Fibroblast of lung (primary cell): ENCODE results near the gene PKIB. TPM values are rescaled to one million over a fixed set of nuclear protein-coding genes. Genes with fewer than 3 reads are reported as not detected.

Source experiments
- DNase-seq, 2 donors: peaks; one replicate each; pipeline versions ENCODE4 v3.0.0 to v3.0.0-alpha.2; 2010; ENCODE audit warnings: low read depth in 2 of 2
- H2AFZ ChIP-seq: 2 replicates; pipeline ENCODE4 v1.5.1; 2012; ENCODE audit warnings: low read length, control low read depth, inconsistent platforms
- H3K27ac ChIP-seq: 2 replicates; pipeline ENCODE4 v1.5.1; 2011; ENCODE audit warnings: low read length, control low read depth; ENCODE audit not compliant: insufficient read depth
- H3K27me3 ChIP-seq: 2 replicates; pipeline ENCODE4 v1.5.1; 2011; ENCODE audit warnings: mild to moderate bottlenecking, low read length; ENCODE audit not compliant: control insufficient read depth, insufficient read depth
- H3K36me3 ChIP-seq: 2 replicates; pipeline ENCODE4 v1.5.1; 2011; ENCODE audit warnings: low read length; ENCODE audit not compliant: control insufficient read depth, insufficient read depth
- H3K4me1 ChIP-seq: 2 replicates; pipeline ENCODE4 v1.5.1; 2011; ENCODE audit warnings: low read length; ENCODE audit not compliant: control insufficient read depth, insufficient read depth; ENCODE audit errors: extremely low read depth
- H3K4me2 ChIP-seq: 2 replicates; pipeline ENCODE4 v1.5.1; 2011; ENCODE audit warnings: low read length, control low read depth; ENCODE audit not compliant: insufficient read depth; ENCODE audit errors: extremely low read depth
- H3K4me3 ChIP-seq, 4 experiments: fragments of 200-600 bp in 1 of 4; sonication (generic) in 1 of 4; replicated peaks in 1 of 4; 2 replicates each; pipeline ENCODE4 v1.5.1; 2011 to 2016; ENCODE audit warnings: low read length in 4 of 4, low read depth in 3 of 4, mild to moderate bottlenecking in 3 of 4, control low read depth in 2 of 4, inconsistent platforms in 1 of 4, mixed read lengths in 1 of 4; ENCODE audit not compliant: insufficient read depth in 1 of 4; ENCODE audit errors: control extremely low read depth in 1 of 4
- H3K79me2 ChIP-seq: 2 replicates; pipeline ENCODE4 v1.5.1; 2012; ENCODE audit warnings: mild to moderate bottlenecking, low read length, inconsistent platforms; ENCODE audit not compliant: control insufficient read depth, insufficient read depth
- H3K9ac ChIP-seq: 2 replicates; pipeline ENCODE4 v1.5.1; 2011; ENCODE audit warnings: mild to moderate bottlenecking, low read length, control low read depth; ENCODE audit not compliant: insufficient read depth
- H3K9me3 ChIP-seq: 2 replicates; pipeline ENCODE4 v1.5.1; 2012; ENCODE audit warnings: low read depth, low read length; ENCODE audit not compliant: control insufficient read depth, insufficient read depth
- H4K20me1 ChIP-seq: 2 replicates; pipeline ENCODE4 v1.5.1; 2011; ENCODE audit warnings: low read length; ENCODE audit not compliant: control insufficient read depth, insufficient read depth; ENCODE audit errors: extremely low read depth
- EZH2 ChIP-seq: IDR thresholded peaks from 2 replicates; pipeline ENCODE4 v1.5.1; 2012; ENCODE audit warnings: low read length, control low read depth, mild to moderate bottlenecking; ENCODE audit errors: missing control alignments
- polyA plus RNA-seq, 2 donors: library from polyadenylated mRNA; depleted of rRNA in 1 of 2; stranded (reverse) in 1 of 2; unstranded in 1 of 2; fragments of >200 nt; gene quantifications; 2 replicates each; pipeline ENCODE4 v1.2.1, GENCODE V29; 2011 to 2012; ENCODE audit warnings: missing spikeins in 1 of 2
- total RNA-seq: library from RNA; depleted of rRNA; stranded (reverse); fragments of >200 nt; gene quantifications from 2 replicates; pipeline ENCODE4 v1.2.1, GENCODE V29; 2014
- TF ChIP-seq, protein P1 (sequence below), 2 donors: IDR thresholded peaks in 1 of 2; conservative IDR thresholded peaks in 1 of 2; 1 replicate in 1 of 2; 2 replicates in 1 of 2; pipeline ENCODE4 v1.5.1; 2011 to 2012; ENCODE audit warnings: low read length in 2 of 2, control low read depth in 1 of 2, inconsistent platforms in 1 of 2, low read depth in 1 of 2, mild to moderate bottlenecking in 1 of 2

The PKIB gene
- total and polyA plus RNA-seq, 2 donors (not counting 1 experiment from before 2014, with no cell fraction given): 1.3 to 4.4 TPM

DNA sequence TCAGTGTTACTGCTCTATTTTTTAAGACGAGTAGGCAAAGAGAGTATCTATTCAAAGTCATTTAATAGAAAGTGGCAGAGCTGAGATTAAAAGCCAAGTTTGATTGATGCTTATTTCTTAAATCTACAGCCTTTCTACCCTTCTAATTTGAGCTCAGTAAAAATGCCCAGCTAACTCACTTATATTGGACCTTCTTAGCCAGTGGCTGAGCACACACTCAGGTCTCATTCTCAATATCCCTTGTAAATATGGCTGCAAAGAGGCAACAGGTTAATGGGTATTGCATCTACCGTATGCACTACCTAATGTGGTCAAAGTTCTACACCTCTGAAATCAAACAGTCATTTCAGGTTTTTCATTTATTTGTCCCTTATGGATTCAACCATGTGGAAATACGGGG, 6.7 kb downstream of the PKIB start:
- Histone ChIP-seq H3K27me3 (no peaks in the 10 kb centered on the region), H3K9me3 (no peaks in the 10 kb centered on the region), H3K4me3 (no peak overlapping the region), H4K20me1 (no peaks in the 10 kb centered on the region), H3K79me2 (no peaks in the 10 kb centered on the region), H3K27ac (no peak overlapping the region), H3K9ac (no peak overlapping the region), H2AFZ (no peak overlapping the region), H3K4me2 (no peak overlapping the region), H3K4me1 (no peaks in the 10 kb centered on the region), H3K36me3 (no peaks in the 10 kb centered on the region)
- no peak for DNase-seq
- TF ChIP-seq, protein P1, sequence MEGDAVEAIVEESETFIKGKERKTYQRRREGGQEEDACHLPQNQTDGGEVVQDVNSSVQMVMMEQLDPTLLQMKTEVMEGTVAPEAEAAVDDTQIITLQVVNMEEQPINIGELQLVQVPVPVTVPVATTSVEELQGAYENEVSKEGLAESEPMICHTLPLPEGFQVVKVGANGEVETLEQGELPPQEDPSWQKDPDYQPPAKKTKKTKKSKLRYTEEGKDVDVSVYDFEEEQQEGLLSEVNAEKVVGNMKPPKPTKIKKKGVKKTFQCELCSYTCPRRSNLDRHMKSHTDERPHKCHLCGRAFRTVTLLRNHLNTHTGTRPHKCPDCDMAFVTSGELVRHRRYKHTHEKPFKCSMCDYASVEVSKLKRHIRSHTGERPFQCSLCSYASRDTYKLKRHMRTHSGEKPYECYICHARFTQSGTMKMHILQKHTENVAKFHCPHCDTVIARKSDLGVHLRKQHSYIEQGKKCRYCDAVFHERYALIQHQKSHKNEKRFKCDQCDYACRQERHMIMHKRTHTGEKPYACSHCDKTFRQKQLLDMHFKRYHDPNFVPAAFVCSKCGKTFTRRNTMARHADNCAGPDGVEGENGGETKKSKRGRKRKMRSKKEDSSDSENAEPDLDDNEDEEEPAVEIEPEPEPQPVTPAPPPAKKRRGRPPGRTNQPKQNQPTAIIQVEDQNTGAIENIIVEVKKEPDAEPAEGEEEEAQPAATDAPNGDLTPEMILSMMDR (conservative IDR thresholded peaks at IDR 0.05 in 1 of 2, IDR thresholded peaks at IDR 0.05 in 1 of 2; ENCODE audit: low read depth in 1 of 2, low read length in 2 of 2): no peak
- TF ChIP-seq EZH2: no peak

DNA sequence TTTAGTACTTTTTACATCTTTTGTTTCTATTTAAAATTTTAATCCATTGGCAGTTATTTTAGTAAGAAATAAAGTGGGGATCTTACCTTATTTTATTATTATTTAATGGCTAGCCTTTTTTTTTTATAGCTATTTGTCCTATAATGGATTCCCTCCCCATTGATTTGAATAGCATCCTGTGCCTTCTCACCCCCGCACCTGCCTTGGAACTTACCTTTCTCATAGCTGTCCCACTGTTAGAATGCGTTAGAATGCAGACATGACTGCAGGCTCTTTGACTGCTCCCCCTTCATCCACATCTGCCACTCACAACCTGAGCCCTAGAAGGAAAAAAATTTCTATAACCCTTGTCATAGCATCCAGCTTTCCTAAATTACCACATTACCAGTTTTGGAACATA, 9.1 kb downstream of the PKIB start:
- no peak overlapping the region for H3K27ac ChIP-seq
- DNase-seq: no peak
- H3K4me3 ChIP-seq: no peak overlapping the region
- H4K20me1 ChIP-seq: no peaks in the 10 kb centered on the region
- H3K4me2 ChIP-seq: no peak overlapping the region
- H3K9ac ChIP-seq: no peak overlapping the region
- H3K9me3 ChIP-seq: no peaks in the 10 kb centered on the region
- no peaks in the 10 kb centered on the region for H3K27me3 ChIP-seq
- H3K4me1 ChIP-seq: no peaks in the 10 kb centered on the region
- H3K36me3 ChIP-seq: no peaks in the 10 kb centered on the region
- no peaks in the 10 kb centered on the region for H3K79me2 ChIP-seq
- no peak for TF ChIP-seq EZH2
- TF ChIP-seq, protein P1 (conservative IDR thresholded peaks at IDR 0.05 in 1 of 2, IDR thresholded peaks at IDR 0.05 in 1 of 2; ENCODE audit: low read depth in 1 of 2, low read length in 2 of 2): no peak
- no peak overlapping the region for H2AFZ ChIP-seq

DNA sequence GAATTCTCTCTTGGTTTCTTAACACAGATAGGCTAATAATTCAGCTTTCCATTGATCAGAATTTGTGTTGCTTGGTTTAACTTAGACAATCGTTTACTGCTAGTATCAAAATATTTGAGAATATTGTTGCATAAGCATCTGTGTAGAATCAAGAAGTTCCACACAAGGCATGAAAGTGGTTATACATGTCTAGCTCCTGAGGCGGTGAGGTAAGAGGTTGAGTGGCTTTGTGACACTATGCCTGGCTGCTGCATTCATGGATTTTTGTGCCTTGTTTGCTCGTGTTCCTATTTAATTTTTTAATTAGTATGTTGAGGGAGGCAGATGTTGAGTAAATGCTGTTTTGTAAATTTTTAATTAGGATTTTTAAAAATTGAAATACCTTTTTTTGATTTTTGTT, 10.2 kb downstream of the PKIB start:
- H3K79me2 ChIP-seq: no peaks in the 10 kb centered on the region
- H4K20me1 ChIP-seq: no peaks in the 10 kb centered on the region
- no peak for DNase-seq
- TF ChIP-seq EZH2: no peak
- TF ChIP-seq, protein P1 (conservative IDR thresholded peaks at IDR 0.05 in 1 of 2, IDR thresholded peaks at IDR 0.05 in 1 of 2; ENCODE audit: low read depth in 1 of 2, low read length in 2 of 2): no peak
- no peak overlapping the region for H3K27ac ChIP-seq
- no peak overlapping the region for H3K9ac ChIP-seq
- H3K4me3 ChIP-seq: no peak overlapping the region
- H3K27me3 ChIP-seq: no peaks in the 10 kb centered on the region
- no peaks in the 10 kb centered on the region for H3K4me1 ChIP-seq
- no peak overlapping the region for H3K4me2 ChIP-seq
- H2AFZ ChIP-seq: no peak overlapping the region
- no peaks in the 10 kb centered on the region for H3K9me3 ChIP-seq
- H3K36me3 ChIP-seq: no peaks in the 10 kb centered on the region
